GM12875 (cell line): ENCODE results near the gene DENND4B.

Experiments used
- H3K4me3 ChIP-seq: one replicate; pipeline ENCODE4 v1.5.1; 2011; ENCODE audit warnings: low read depth, low read length, control low read depth
- CTCF ChIP-seq: IDR thresholded peaks from 2 replicates; pipeline ENCODE4 v1.5.1; 2011; ENCODE audit warnings: low read depth, mild to moderate bottlenecking, control low read depth, inconsistent platforms, low read length, moderate library complexity, borderline replicate concordance; ENCODE audit not compliant: insufficient read depth

Gene DENND4B

GRCh38 chr1:153977250-153978240 is 31.0 kb upstream of the DENND4B start, which contains the start of gene JTB:
Gene JTB, minus strand, starts transcription at chr1:153977674. Its CDS starts 422 bp downstream, at chr1:153977252.
- H3K4me3 ChIP-seq: peak within 1 kb of the TSS; percentile 96
- TF ChIP-seq CTCF: no peak

GRCh38 chr1:153976819-153977249 is 30.3 kb upstream of the DENND4B start:
- H3K4me3 ChIP-seq: peak overlapping the region; percentile 96
- no peak for TF ChIP-seq CTCF

GRCh38 chr1:153973525-153973924 is 27.0 kb upstream of the DENND4B start:
- H3K4me3 ChIP-seq: no peak overlapping the region
- no peak for TF ChIP-seq CTCF

GRCh38 chr1:153973071-153973470 is 26.6 kb upstream of the DENND4B start:
- H3K4me3 ChIP-seq: no peak overlapping the region
- no peak for TF ChIP-seq CTCF

GRCh38 chr1:153970346-153970745 is 23.8 kb upstream of the DENND4B start:
- TF ChIP-seq CTCF: no peak
- no peak overlapping the region for H3K4me3 ChIP-seq

GRCh38 chr1:153968972-153969371 is 22.5 kb upstream of the DENND4B start:
- peak overlapping the region; percentile 39 for H3K4me3 ChIP-seq
- TF ChIP-seq CTCF: no peak

- peak overlapping the region; percentile 39 for H3K4me3 ChIP-seq
- TF ChIP-seq CTCF: no peak
Measured at GRCh38 chr1:153968408-153968807, 21.9 kb upstream of the DENND4B start.
